Sigmoid colon (tissue), 7 donors: ENCODE data around the gene BPTF. TPM values are rescaled to one million over a fixed set of nuclear protein-coding genes. Genes with fewer than 3 reads are reported as not detected.
"Not testable (repeated sequence)": the region's sequence is repeated elsewhere in the genome, so short reads cannot be mapped to it uniquely, and the experiment has no call there.

Experiments
- DNase-seq: peaks from one replicate; pipeline ENCODE4 v3.0.0-alpha.2; 2019
- H3K27ac ChIP-seq, 4 donors: fragments of 200-600 bp; sonication (generic); one replicate each; pipeline ENCODE4 v1.5.1; 2016 to 2019; ENCODE audit warnings: mild to moderate bottlenecking in 1 of 4
- H3K27me3 ChIP-seq, 3 donors: fragments of 200-600 bp; sonication (generic); one replicate each; pipeline ENCODE4 v1.5.1; 2019; ENCODE audit warnings: mild to moderate bottlenecking in 1 of 3
- H3K36me3 ChIP-seq, 4 donors: fragments of 200-600 bp; sonication (generic); one replicate each; pipeline ENCODE4 v1.5.1; 2016 to 2019
- H3K4me1 ChIP-seq, 4 donors: fragments of 200-600 bp; sonication (generic); one replicate each; pipeline ENCODE4 v1.5.1; 2017 to 2019
- H3K4me3 ChIP-seq, 4 donors: fragments of 200-600 bp; sonication (generic); one replicate each; pipeline ENCODE4 v1.5.1; 2017 to 2019; ENCODE audit warnings: mild to moderate bottlenecking in 2 of 4, moderate library complexity in 1 of 4
- H3K9me3 ChIP-seq, 4 donors: fragments of 200-600 bp in 3 of 4; sonication (generic) in 3 of 4; one replicate each; pipeline versions ENCODE4 v1.5.1 to v1.6.1; 2013 to 2019
- EP300 ChIP-seq, 4 donors: sonication (generic); formaldehyde crosslinking; IDR thresholded peaks; one replicate each; pipeline ENCODE4 v1.6.1; 2017; ENCODE audit warnings: antibody characterized with exemption in 4 of 4
- POLR2A ChIP-seq, 2 donors: fragments of 450-650 bp; IDR thresholded peaks; one replicate each; pipeline ENCODE4 v1.6.1; 2016; ENCODE audit warnings: antibody characterized with exemption in 2 of 2, mild to moderate bottlenecking in 2 of 2, moderate library complexity in 2 of 2
- POLR2AphosphoS5 ChIP-seq, 4 donors: sonication (generic); formaldehyde crosslinking; IDR thresholded peaks; one replicate each; pipeline ENCODE4 v1.6.1; 2017; ENCODE audit warnings: antibody characterized with exemption in 4 of 4
- WGBS, 2 donors: extraction: QIAGEN DNeasy Blood & Tissue Kit; methylation state at CpG; one replicate each; pipeline ENCODE4 v1.1.7; 2013; 5-methylcytosine and 5-hydroxymethylcytosine counted together
- intact Hi-C: fragments of 100-400 bp; cut with DNase I; formaldehyde crosslinking; loops from one replicate; pipeline ENCODE4 v1.15.1; 2023
- polyA plus RNA-seq, 3 donors: library from polyadenylated mRNA; stranded (reverse); fragments of 200-250 nt; gene quantifications; one replicate each; pipeline ENCODE4 v1.2.3, GENCODE V29; 2013
- total RNA-seq, 4 donors: library from RNA; depleted of rRNA; stranded (reverse); fragments of >200 nt; gene quantifications; one replicate each; pipeline ENCODE4 v1.1.0, GENCODE V29; 2016
- TF ChIP-seq, protein P1 (sequence below), 4 experiments: fragments of 450-650 bp in 3 of 4; fragments of 200-600 bp in 1 of 4; IDR thresholded peaks; one replicate each; pipeline ENCODE4 v1.5.1; 2016 to 2019; ENCODE audit warnings: antibody characterized with exemption in 4 of 4, mild to moderate bottlenecking in 3 of 4, moderate library complexity in 2 of 4
- donor health status: healthy with polysubstance abuse.
- donor health status: Bipolar disorder and iron deficiency.
- donor health status: healthy.

BPTF gene
- total and polyA plus RNA-seq, 7 donors, result 8.4 to 91.1 (median 64.6) TPM

- intact Hi-C loops, result no loop called here
- H3K4me1 ChIP-seq, result no peaks in the 10 kb centered on the region
- TF ChIP-seq, protein P1, sequence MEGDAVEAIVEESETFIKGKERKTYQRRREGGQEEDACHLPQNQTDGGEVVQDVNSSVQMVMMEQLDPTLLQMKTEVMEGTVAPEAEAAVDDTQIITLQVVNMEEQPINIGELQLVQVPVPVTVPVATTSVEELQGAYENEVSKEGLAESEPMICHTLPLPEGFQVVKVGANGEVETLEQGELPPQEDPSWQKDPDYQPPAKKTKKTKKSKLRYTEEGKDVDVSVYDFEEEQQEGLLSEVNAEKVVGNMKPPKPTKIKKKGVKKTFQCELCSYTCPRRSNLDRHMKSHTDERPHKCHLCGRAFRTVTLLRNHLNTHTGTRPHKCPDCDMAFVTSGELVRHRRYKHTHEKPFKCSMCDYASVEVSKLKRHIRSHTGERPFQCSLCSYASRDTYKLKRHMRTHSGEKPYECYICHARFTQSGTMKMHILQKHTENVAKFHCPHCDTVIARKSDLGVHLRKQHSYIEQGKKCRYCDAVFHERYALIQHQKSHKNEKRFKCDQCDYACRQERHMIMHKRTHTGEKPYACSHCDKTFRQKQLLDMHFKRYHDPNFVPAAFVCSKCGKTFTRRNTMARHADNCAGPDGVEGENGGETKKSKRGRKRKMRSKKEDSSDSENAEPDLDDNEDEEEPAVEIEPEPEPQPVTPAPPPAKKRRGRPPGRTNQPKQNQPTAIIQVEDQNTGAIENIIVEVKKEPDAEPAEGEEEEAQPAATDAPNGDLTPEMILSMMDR (IDR thresholded peaks at IDR 0.05), result no peak
- TF ChIP-seq EP300 (IDR thresholded peaks at IDR 0.05), result no peak
- no peak for TF ChIP-seq POLR2A (IDR thresholded peaks at IDR 0.05)
- no peak for TF ChIP-seq POLR2AphosphoS5 (IDR thresholded peaks at IDR 0.05)
- H3K9me3 ChIP-seq, result no peaks in the 10 kb centered on the region
- no peak overlapping the region for H3K4me3 ChIP-seq
- H3K36me3 ChIP-seq, result no peaks in the 10 kb centered on the region
- H3K27ac ChIP-seq, result no peak overlapping the region
- no peak for DNase-seq
- H3K27me3 ChIP-seq, result no peaks in the 10 kb centered on the region
- 98% methylated on average over 3 of the region's 3 CpGs for WGBS, 2 donors
These were observed 40.2 kb upstream of the BPTF start for GRCh38 chr17:67785122-67785477.

DNA sequence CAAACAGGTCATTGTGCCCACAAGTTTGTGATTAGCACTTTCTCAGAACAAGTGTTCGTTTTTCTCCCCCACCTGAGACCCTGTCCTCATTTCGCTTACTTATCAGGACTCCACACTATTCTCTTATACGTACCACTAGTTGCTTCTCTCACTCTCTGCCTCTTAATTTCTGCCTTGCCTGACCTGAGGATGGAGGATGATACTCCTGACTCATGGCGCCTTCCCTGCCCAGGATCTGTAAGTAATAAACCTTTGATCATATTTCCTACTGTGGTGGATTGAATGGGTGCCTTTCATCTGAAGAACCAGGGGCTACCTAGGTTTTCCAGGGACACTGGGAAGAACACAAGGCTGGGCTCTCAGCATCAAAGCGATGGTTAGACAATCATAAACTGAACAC, 39.8 kb upstream of the BPTF start:
- Histone ChIP-seq H3K36me3 (no peaks in the 10 kb centered on the region), H3K9me3 (no peaks in the 10 kb centered on the region), H3K4me1 (no peaks in the 10 kb centered on the region), H3K27ac (no peak overlapping the region), H3K4me3 (no peak overlapping the region), H3K27me3 (no peaks in the 10 kb centered on the region)
- DNase-seq, result no peak
- intact Hi-C loops, result no loop called here
- WGBS, 2 donors, result 96% methylated on average over 5 of the region's 5 CpGs
- TF ChIP-seq EP300 (IDR thresholded peaks at IDR 0.05), result no peak
- TF ChIP-seq POLR2A (IDR thresholded peaks at IDR 0.05), result no peak
- TF ChIP-seq POLR2AphosphoS5 (IDR thresholded peaks at IDR 0.05), result no peak
- TF ChIP-seq, protein P1 (IDR thresholded peaks at IDR 0.05), result no peak

DNA sequence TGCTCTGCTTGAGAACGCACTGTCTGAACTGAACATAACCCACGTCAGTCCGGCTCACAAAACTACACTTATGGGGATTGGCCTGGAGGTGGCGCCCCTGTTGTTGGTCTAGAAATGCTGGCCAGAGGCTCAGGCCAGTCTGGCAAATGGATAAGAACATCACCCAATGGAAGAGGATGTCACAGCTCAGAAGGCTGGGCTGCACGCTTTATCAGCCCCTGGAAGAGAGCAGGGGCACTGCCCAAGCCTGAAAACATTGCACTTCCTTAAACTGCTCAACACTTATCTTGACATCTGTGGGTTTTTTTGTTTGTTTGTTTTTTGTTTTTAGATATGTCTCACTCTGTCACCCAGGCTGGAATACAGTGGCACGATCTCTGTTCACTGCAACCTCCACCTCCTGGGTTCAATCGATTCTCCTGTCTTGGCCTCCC, 24.8 kb upstream of the BPTF start:
- H3K36me3 ChIP-seq, result no peaks in the 10 kb centered on the region
- no peak overlapping the region for H3K27ac ChIP-seq
- H3K9me3 ChIP-seq, result no peaks in the 10 kb centered on the region
- 26 to 53% methylated on average over 7 of the region's 7 CpGs for WGBS, 2 donors
- H3K27me3 ChIP-seq, result no peaks in the 10 kb centered on the region
- intact Hi-C loops, result no loop called here
- no peaks in the 10 kb centered on the region for H3K4me1 ChIP-seq
- no peak for TF ChIP-seq POLR2AphosphoS5 (IDR thresholded peaks at IDR 0.05)
- TF ChIP-seq, protein P1 (IDR thresholded peaks at IDR 0.05), result peak in 3 of 4 experiments; percentile 35 to 54 (median 46)
- DNase-seq, result peak; percentile 82
- H3K4me3 ChIP-seq, result no peak overlapping the region

DNA sequence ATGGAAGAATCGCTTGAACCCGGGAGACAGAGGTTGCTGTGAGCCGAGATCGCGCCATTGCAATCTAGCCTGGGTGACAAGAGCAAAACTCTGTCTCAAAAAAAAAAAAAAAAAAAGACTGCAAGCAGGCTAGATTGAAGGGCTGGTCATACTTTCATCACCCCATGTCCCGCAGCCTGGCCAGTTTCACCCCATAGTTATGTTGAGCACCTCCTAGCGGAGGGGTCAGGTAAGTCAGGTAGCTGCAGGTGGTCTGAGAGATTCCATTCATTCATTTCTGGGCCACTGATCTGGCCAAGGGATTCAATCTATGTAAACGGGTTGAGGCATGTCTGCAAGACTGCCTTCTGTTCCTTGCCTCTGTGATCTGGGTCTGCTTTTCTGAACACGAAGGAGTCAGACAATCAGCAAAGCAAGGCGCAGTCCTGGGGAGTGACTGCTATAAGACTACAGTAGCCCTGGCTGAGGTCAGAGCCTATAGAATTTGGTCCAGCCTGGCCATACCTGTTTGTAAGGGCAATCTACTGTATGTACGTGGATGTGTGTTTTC, 23.6 kb upstream of the BPTF start:
- H3K36me3 ChIP-seq, result no peaks in the 10 kb centered on the region
- intact Hi-C loops, result no loop called here
- no peak overlapping the region for H3K4me3 ChIP-seq
- no peaks in the 10 kb centered on the region for H3K4me1 ChIP-seq
- H3K27me3 ChIP-seq, result no peaks in the 10 kb centered on the region
- TF ChIP-seq EP300 (IDR thresholded peaks at IDR 0.05) (no peak), POLR2AphosphoS5 (IDR thresholded peaks at IDR 0.05) (no peak), POLR2A (IDR thresholded peaks at IDR 0.05) (no peak)
- TF ChIP-seq, protein P1 (IDR thresholded peaks at IDR 0.05), result no peak
- 95% methylated on average over 11 of the region's 11 CpGs for WGBS, 2 donors
- H3K9me3 ChIP-seq, result no peaks in the 10 kb centered on the region
- H3K27ac ChIP-seq, result no peak overlapping the region
- DNase-seq, result no peak

GRCh38 chr17:67810464-67810863, 14.8 kb upstream of the BPTF start:
- Histone ChIP-seq H3K27ac (no peak overlapping the region), H3K36me3 (no peaks in the 10 kb centered on the region), H3K4me3 (no peak overlapping the region), H3K27me3 (no peaks in the 10 kb centered on the region), H3K4me1 (no peaks in the 10 kb centered on the region), H3K9me3 (no peaks in the 10 kb centered on the region)
- TF ChIP-seq EP300 (IDR thresholded peaks at IDR 0.05) (no peak), POLR2A (IDR thresholded peaks at IDR 0.05) (no peak), POLR2AphosphoS5 (IDR thresholded peaks at IDR 0.05) (no peak)
- TF ChIP-seq, protein P1 (IDR thresholded peaks at IDR 0.05), result no peak
- intact Hi-C loops, result no loop called here
- 77 to 85% methylated on average over 1 of the region's 1 CpG for WGBS, 2 donors
- no peak for DNase-seq

DNA sequence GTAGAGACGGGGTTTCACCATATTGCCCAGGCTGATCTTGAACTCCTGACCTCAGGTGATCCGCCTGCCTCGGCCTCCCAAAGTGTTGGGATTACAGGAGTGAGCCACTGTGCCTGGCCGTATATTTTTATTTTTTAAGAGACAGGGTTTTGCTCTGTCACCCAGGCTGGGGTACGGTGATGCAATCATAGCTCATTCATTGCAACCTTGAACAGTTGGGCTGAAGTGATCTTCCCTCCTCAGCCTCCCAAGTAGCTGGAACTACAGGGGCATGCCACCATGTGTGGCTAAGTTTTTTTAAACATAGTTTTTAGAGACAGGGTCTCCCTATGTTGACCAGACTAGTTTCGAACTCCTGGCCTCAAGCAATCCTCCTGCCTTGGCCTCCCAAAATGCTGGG, 12.9 kb upstream of the BPTF start:
- WGBS, 2 donors, result 92 to 97% methylated on average over 6 of the region's 6 CpGs

More for the DNA sequence above, 12.9 kb upstream of the BPTF start:
- H3K9me3 ChIP-seq, H3K27ac ChIP-seq, DNase-seq, H3K4me3 ChIP-seq, H3K27me3 ChIP-seq, H3K36me3 ChIP-seq, H3K4me1 ChIP-seq, intact Hi-C loops: not testable (repeated sequence)
